ENCODE results near the gene ZBTB7A. TPM values are rescaled to one million over a fixed set of nuclear protein-coding genes. Genes with fewer than 3 reads are reported as not detected.

ZBTB7A gene
- total RNA-seq, 1 donor from 2014 or later = 30.6 TPM

DNA sequence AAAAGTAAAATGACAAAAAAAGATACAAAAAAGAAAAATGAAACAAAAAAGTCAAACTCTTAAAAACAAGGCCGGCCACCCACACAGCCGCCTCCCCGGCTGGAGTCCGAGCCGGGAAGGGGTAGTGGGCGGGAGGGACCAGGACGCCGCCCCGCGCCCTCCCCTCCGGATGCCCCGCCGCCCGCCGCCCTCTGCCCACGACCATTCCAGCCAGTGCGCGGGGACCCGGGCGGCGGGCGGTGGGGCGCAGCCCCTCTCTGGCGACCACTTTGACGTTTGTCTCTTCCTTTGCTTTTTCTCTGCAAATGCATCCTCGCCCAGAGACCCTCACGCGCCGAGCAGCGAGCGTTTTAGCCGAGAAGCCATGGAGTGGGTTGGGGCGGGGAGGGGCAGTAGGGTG is 28.6 kb downstream of the ZBTB7A start:
- H3K4me1 ChIP-seq = peaks cover 17% of the 10 kb centered on the region
- DNase-seq = no peak
- TF ChIP-seq, protein P1, sequence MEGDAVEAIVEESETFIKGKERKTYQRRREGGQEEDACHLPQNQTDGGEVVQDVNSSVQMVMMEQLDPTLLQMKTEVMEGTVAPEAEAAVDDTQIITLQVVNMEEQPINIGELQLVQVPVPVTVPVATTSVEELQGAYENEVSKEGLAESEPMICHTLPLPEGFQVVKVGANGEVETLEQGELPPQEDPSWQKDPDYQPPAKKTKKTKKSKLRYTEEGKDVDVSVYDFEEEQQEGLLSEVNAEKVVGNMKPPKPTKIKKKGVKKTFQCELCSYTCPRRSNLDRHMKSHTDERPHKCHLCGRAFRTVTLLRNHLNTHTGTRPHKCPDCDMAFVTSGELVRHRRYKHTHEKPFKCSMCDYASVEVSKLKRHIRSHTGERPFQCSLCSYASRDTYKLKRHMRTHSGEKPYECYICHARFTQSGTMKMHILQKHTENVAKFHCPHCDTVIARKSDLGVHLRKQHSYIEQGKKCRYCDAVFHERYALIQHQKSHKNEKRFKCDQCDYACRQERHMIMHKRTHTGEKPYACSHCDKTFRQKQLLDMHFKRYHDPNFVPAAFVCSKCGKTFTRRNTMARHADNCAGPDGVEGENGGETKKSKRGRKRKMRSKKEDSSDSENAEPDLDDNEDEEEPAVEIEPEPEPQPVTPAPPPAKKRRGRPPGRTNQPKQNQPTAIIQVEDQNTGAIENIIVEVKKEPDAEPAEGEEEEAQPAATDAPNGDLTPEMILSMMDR (IDR thresholded peaks at IDR 0.05; ENCODE audit: borderline replicate concordance) = no peak
- no peaks in the 10 kb centered on the region for H3K27me3 ChIP-seq (ENCODE audit: low read depth)
- no peak overlapping the region for H3K4me3 ChIP-seq
- intact Hi-C loops (cut with micrococcal nuclease) = no loop called here
- H3K9me3 ChIP-seq (replicated peaks) = no peaks in the 10 kb centered on the region
- H3K27ac ChIP-seq (replicated peaks) = no peak overlapping the region
- peaks cover 57% of the 10 kb centered on the region for H3K36me3 ChIP-seq

DNA sequence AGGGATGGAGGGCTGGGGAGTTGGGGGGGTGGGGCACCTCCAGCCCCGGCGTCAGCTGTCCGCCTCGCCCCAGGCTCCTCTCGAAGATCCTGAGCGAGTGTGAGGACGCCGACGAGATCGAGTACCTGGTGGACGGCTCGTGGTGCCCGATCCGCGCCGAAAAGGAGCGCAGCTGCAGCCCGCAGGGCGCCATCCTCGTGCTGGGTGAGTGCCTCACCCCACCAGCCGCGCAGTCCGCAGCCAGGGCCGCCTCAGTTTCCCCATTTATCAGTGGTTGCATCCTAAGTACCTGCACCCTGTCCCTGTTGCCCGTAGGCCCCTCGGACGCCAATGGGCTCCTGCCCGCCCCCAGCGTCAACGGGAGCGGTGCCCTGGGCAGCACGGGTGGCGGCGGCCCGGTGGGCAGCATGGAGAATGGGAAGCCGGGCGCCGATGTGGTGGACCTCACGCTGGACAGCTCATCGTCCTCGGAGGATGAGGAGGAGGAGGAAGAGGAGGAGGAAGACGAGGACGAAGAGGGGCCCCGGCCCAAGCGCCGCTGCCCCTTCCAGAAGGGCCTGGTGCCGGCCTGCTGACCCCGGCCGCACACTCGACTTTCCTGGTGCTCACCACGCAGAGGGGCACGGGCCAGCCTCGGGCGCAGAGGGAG is 29.3 kb downstream of the ZBTB7A start:
- Histone ChIP-seq H3K9me3 (replicated peaks) (no peaks in the 10 kb centered on the region), H3K4me3 (no peak overlapping the region), H3K27me3 (ENCODE audit: low read depth) (no peaks in the 10 kb centered on the region), H3K4me1 (peaks cover 11% of the 10 kb centered on the region), H3K36me3 (peaks cover 64% of the 10 kb centered on the region), H3K27ac (replicated peaks) (no peak overlapping the region)
- intact Hi-C loops (cut with micrococcal nuclease) = no loop called here
- TF ChIP-seq, protein P1 (IDR thresholded peaks at IDR 0.05; ENCODE audit: borderline replicate concordance) = no peak
- no peak for DNase-seq

GRCh38 chr19:4036576-4037300 is 30.0 kb downstream of the ZBTB7A start:
- H3K27ac ChIP-seq (replicated peaks) = no peak overlapping the region
- H3K27me3 ChIP-seq (ENCODE audit: low read depth) = no peaks in the 10 kb centered on the region
- no peak overlapping the region for H3K4me3 ChIP-seq
- peaks cover 5% of the 10 kb centered on the region for H3K4me1 ChIP-seq
- intact Hi-C loops (cut with micrococcal nuclease) = no loop called here
- TF ChIP-seq, protein P1 (IDR thresholded peaks at IDR 0.05; ENCODE audit: borderline replicate concordance) = no peak
- peaks cover 66% of the 10 kb centered on the region for H3K36me3 ChIP-seq
- H3K9me3 ChIP-seq (replicated peaks) = no peaks in the 10 kb centered on the region
- DNase-seq = no peak

DNA sequence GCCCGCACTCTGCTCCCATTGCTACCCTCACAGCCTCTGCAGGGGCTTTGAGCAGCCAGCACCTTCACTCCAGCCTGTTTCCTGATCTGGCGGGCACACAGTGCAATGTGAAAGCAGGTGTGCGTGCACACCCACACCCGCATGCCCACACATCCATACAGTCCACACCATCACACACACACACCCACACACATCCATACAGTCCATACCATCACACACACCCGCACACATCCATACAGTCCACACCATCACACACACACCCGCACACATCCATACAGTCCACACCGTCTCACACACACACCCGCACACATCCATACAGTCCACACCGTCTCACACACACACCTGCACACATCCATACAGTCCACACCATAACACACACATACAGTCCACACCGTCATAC is 31.1 kb downstream of the ZBTB7A start:
- H3K4me3 ChIP-seq = no peak overlapping the region
- no peak for DNase-seq
- peaks cover 68% of the 10 kb centered on the region for H3K36me3 ChIP-seq
- H3K27me3 ChIP-seq (ENCODE audit: low read depth) = no peaks in the 10 kb centered on the region
- H3K4me1 ChIP-seq = peaks cover 5% of the 10 kb centered on the region
- TF ChIP-seq, protein P1 (IDR thresholded peaks at IDR 0.05; ENCODE audit: borderline replicate concordance) = no peak
- intact Hi-C loops (cut with micrococcal nuclease) = no loop called here
- no peaks in the 10 kb centered on the region for H3K9me3 ChIP-seq (replicated peaks)
- H3K27ac ChIP-seq (replicated peaks) = no peak overlapping the region

GRCh38 chr19:4035018-4035566 is 31.6 kb downstream of the ZBTB7A start:
- TF ChIP-seq, protein P1 (IDR thresholded peaks at IDR 0.05; ENCODE audit: borderline replicate concordance) = no peak
- Histone ChIP-seq H3K27ac (replicated peaks) (no peak overlapping the region), H3K27me3 (ENCODE audit: low read depth) (no peaks in the 10 kb centered on the region), H3K9me3 (replicated peaks) (no peaks in the 10 kb centered on the region), H3K4me3 (no peak overlapping the region), H3K4me1 (peaks cover 5% of the 10 kb centered on the region), H3K36me3 (peaks cover 73% of the 10 kb centered on the region)
- no peak for DNase-seq
- intact Hi-C loops (cut with micrococcal nuclease) = no loop called here

Data from left ventricle myocardium inferior (tissue), 1 donor.